Glomerular visceral epithelial cell (primary cell): ENCODE measurements around the gene SMYD3.
A peak's percentile ranks its signal among the peaks of the same experiment; 100 is the strongest.
"Not testable (repeated sequence)": the region's sequence is repeated elsewhere in the genome, so short reads cannot be mapped to it uniquely, and the experiment has no call there.

Experiments used
- DNase-seq: peaks from one replicate; pipeline ENCODE4 v3.0.0-alpha.2; 2016; ENCODE audit errors: extremely low spot score

The SMYD3 gene

DNA sequence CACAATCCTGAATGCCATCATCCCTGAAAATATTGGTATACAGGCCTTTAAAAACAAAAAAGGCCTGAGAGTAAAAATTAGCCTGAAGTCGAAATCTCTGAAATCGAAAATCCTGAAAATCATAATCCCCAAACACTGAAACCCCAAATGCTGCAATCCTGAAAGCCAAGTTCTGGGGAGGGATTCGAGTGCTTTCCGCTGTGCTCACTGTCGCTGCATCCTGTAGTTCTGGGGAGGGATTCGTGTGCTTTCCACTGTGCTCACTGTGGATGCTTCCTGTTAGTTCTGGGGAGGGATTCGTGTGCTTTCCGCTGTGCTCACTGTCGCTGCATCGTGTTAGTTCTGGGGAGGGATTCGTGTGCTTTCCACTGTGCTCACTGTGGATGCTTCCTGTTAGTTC lies 435.5 kb downstream of the SMYD3 start:
- DNase-seq = not testable (repeated sequence)

DNA sequence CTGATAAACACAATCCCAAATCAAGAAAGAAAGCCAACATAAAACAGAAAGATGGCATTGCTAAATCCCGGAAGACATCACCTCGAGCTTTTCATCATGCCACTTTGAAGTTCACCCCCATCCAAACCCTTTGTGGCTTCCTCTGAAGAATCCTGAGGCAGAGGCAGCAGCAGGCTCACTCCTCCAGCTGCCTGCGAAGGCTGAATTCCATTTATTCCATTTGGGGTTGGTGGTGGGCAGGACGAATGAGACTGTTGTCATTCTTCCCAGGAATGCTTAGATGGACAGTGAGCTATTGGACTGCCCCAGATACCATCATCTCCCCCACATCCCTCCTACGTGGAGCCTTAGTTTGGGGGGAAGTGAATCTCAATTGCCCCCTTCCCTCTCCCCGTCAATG lies 437.5 kb downstream of the SMYD3 start:
- DNase-seq = no peak

DNA sequence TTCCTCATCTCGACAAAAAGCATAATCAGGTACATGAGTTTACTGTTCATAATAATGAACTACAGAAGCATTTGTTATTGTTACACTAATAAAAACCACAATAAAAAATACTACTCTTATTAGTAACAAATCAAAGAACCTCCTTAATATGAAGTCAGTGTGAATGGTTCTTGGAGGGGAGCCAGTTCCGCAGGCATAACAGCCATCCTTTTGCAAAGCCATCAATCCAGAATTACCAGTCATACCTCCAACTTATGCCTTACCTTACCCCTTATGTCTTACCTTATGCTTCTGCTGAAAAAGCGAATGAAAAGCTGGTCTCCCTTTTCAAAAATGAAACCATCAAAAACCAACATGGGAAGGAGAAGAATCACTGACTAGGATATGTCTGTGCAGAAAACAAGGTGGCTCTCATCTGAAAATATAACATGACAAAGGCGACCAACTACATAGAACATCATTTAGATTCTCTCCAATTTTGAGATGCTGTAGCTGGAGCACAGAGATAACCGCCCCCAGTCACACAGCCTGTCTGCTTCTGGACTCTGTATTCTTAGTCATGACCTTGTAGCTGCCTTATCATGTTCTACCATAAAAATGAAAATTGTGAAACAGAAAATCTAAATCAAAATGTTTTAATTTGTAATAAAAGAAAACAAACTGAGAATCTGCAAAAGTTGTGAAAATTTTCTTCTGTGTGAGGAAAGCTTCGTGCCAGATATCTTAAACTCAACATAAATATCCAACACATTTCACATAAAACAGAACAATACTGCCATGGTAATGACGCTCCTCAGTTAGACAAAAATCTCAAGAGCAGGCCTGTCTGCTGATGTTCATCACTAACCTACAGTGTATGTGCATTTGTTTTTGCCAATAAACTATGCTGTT lies 438.2 kb downstream of the SMYD3 start:
- no peak for DNase-seq

DNA sequence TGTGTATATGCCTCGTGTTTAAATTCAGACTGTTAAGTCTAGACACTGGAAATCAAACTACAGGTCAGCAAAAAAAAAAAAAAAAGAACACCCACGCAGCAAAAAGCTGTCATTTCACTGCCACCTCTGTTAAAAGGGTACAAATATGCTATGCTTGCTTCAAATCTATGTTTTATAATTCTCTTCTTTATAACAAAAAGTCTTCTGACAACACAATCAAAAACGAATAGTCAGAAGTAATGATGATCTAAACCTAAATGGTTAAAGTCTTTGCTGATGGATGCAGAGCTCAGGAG lies 438.9 kb downstream of the SMYD3 start:
- DNase-seq = no peak

DNA sequence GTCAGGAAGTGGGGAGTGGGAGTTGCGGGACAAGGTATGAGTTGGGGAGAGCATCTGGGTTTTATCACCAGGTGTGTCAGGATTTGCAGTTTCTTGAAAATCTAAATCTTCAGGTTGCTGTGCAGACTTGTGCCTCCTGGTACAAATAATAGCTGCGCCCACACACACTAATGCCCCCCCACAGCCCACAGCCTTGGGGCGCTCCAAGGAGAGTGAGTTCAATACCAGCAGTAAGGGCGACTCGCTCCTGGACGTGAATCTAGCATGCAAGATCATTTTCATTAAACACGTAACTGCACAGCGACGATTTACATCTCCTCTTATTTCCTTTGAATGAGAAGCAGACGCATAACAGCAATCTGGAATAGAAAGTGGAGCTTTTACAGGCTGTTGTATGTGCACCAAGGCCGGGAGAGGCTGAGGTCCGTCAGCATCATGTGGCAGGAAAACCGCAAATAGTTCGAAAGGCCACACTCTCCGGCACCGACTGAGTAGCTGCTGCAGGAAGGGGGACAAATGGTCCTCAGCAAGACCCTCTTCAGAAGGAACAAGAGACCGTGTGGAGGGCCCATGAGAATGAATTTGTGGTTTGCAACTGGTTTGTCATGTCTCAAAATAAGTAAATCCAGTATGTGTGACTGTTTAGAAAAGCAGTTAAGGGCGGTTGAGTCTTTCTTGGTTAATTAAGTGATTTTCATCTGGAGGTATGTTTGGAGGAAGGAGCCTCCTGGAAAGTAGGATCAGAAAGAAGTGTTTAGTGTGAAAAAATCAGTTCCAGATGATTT lies 439.5 kb downstream of the SMYD3 start:
- no peak for DNase-seq

DNA sequence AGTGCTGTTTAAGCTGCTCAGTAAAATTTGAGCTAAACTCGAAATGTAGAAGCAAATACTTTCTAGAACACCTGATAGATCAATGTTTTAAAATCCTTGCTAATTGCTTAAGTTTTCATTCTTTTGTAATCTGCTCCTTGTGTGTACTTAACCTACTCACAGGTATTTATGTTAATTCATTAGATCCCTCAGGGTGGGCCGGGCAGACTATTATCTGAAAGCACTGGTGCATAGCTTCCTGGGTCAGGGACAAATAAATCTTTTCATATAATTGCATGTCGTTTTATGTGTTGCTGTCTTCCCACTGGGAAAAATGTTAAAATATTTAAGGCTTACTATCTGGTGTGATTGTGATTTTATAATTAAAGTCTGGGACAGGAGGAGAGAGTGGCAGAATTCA lies 440.5 kb downstream of the SMYD3 start:
- no peak for DNase-seq

DNA sequence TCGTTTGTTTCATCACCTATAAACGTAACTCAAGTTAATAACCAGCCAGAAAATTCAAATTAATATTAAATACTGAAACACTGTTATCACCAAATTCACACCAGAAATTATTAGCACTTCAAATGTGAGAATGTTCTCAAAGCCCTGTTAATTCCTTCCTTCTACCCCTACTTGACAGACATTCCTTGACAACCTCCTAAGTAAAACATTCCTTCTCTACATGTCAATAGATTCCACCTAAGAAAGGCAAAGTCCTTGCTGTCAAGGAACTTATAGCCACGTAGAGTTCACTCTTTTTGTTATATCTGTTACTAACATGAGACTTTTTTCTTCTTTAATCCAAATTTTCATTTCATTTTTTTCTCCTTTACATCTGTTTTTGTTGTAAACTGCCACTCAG lies 441.5 kb downstream of the SMYD3 start:
- DNase-seq = no peak

DNA sequence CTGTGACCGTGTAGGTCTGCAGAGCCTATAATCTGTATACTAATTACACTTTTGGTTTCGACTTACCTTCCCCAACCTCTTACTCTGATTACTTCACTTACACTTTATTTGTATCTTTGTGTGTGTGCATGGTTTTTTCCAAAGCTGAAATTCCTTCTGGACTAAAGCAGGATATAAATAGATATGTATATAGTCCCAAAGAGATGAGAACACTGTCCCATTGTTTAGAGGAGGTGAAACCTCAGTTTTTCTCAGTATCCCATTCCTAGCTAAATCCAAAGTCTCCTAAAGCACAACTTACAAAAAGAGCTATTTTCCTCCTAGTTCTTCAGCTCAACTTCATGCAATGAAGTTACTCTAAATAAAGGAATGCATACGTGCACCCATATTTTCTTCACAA lies 442.2 kb downstream of the SMYD3 start:
- DNase-seq = no peak

DNA sequence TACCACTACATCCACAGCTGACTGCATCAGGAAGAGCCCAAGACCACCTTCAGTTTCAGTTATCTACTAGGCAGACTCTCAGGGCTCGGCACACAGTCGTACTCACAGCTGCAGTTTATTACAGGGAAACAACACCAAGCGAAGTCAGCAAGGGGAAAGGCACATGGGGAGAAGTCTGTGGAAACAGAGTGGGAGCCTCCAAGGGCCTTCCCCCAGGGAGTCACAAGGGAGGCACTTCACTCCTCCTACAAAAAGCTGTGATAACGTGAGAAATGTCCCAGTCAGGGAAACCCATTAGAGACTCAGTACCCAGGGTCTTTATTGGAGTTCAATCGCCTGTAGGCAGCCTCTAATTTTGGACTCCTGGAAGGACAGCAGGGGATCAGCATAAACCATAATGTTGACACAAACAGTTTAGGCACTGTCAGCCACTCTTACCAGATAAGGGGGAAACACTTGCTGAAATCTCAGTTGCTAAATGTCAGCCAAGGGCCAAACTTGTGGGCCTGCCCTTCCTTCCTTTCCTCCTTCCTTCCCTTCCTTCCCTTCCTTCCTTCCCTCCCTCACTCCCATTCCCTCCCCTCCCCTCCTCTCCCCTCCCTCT lies 444.0 kb downstream of the SMYD3 start:
- DNase-seq = no peak

DNA sequence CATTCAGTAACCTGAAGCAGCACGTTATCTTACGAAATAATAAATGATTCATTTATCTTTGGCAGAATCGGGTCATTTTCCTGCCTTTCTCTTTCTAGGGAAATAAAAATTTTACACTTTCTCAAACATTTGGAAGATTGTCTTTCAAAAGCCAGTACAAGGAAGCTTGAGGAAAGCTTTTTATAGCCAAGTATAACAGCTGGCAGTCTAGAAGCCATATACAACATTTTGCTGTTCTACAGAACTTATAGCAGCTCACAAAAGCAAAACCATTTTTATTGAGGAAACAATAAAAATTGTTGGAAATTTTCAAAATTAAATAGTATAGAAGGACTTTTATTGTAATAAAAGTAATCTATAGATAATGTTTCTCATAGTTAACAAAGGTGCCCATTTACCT lies 448.6 kb downstream of the SMYD3 start:
- no peak for DNase-seq

DNA sequence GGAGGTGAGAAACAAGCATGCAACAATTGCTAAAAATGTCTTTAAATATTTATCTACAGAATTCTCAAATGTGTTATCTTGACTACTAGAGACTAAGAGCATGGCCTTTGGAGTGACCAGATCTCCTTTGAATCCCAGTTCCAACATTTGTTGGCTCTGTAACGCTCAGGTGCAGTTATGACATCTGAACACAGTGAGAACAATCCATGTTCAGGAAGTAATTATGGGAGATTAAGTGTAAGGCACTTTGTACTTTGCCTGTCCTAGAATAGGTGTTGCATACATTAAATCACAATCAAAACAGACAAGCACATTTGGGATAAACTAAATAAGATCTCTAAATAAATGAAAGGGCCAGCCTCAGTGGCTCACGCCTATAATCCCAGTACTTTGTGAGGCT lies 454.5 kb downstream of the SMYD3 start:
- DNase-seq = no peak

DNA sequence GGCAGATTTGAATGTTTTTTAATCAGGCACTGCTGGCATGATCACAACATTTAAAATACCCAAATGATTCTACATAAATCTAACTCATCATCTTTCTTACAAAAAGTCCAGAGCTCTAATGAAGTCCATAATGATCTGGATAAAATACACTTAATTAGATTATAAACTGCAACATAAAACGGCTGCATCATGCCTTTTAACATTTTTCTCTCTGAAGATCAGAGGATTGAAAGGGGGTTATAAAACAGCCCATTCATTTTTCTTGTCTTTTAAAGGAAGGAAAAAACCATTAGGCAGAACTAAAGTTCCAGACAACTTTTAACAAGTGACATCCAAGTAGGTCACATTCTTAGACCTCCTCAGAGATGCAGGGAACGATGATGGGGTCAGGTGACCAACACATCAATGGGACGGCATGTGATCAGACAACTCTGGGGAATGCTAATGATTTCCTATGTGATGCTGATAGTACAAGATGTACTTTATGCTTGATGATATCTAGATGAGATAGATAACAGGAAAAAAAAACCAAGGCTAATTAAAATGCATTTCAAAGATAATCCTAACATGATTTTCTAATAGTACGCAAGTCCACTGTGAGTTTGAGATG lies 455.1 kb downstream of the SMYD3 start:
- DNase-seq = no peak

DNA sequence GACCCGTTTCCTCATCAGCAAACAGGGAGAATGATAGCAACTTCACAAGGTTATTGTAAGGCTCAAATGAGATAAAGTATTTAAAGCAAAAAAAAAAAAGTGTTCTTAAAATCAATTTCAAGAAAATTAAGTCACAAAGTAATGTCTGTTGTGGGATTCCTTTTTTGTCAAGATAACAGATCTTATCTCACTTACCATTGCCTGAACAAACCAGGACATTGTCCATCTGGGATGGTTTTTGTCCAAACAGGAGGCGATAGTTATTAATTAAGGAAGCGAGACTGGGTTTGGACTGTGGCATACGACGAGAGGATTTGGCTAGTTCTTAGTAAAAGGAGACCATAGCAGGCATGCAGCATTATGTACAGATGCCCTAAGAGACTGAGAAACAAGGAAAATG lies 458.4 kb downstream of the SMYD3 start:
- no peak for DNase-seq

DNA sequence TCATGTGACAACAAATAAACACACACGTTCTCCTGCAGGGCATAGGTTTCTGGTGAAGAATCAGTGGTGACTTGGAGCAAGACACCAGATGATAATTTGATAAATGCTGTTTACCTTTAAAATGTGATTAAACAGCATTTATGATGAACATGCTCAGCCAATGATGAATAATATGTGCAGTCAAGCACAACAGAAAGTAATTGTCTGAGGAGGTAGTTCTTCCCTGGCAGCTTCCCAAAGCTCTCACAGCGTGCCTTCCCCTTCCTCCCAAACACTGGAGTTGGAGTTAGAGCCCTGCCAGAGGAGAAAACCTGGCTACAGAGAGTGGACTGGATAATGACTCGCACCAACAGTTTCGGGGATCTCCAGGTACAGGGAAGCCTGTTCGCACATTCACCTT lies 463.5 kb downstream of the SMYD3 start:
- peak; percentile 76 for DNase-seq

DNA sequence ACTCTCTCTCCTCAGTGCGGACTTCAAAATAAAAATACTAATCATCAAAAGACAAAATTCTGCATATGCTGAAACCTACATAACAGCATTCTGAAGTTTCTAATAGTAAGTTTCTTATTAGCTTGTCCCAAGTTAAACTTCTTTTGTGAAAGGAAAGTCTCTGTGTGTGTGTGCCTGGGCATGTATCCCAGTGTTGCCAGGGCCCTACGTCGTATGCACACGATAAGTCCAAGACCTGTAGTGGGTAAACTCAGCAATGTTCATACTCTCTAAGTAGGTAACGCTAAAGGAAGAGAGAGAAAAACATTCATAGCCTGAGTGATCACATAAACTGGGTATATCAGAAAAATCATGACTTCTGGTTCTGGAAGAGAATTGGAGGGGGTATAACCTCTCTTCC lies 465.7 kb downstream of the SMYD3 start:
- no peak for DNase-seq

DNA sequence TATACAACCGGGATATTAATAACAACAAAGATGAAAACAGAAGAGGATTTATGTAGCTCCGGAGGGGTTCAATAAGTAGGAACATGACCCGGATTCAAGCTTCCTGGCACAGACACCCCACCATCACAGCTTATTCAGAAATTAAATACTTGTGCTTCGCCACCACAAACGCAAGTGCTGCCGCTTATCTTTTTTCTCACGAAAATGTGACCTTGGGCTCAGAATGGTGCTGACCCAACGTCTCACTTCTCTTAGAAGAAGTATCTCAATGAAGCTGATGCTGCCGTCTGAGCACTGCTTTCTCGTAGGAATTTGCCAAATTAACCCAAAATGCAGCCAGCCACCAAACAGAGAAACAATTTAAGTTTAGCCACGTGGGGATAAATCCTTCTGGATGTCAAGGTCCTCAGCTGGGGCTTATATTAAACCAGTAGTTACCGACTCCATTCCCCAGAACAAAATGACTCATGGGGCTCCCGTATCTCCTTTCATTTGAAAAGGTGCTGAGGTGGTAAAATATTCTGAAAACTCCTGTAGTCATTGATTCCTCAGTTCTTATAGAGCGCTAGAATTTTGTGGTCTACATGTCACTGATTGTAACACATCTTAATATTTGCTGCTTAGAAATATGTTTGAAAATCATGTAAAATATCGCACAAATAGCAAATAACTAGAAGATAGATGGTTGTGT lies 466.7 kb downstream of the SMYD3 start:
- DNase-seq = no peak

DNA sequence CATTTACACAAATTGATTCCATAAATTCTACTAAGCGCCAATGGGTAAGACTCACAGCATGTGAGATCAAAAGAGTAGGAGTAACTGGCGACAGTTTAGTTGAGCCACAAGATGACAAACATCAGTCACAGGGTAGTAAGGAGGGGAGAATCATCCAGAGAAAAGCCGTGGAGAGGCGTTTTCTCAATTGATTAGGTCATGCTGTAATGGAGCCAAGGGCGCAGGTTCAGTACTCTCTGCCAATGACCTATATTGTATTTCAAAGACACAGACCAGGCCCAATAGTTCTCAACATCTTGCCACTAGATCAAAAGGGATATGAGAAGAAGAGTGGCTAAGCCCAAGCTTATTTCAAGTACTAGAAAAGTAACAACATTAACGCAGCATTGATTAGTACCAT lies 467.5 kb downstream of the SMYD3 start:
- no peak for DNase-seq

DNA sequence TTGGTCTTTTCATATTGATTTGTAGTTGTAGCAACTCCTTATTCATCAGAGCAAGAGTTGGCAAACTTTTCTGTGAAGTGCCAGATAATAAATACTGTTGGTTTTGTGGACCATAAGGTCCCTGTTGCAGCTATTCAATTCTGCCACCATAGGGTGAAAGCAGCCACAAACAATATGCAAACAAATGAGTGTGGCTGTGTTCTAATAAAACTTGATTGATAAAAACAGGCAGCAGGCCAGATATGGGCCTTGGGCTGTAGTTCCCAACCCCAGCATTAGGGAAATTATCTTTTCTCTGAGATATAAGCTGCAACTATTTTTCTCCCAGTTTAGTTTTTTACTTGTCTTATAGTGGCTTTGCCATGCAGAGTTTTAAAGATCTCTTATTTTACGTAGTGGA lies 469.2 kb downstream of the SMYD3 start:
- no peak for DNase-seq

DNA sequence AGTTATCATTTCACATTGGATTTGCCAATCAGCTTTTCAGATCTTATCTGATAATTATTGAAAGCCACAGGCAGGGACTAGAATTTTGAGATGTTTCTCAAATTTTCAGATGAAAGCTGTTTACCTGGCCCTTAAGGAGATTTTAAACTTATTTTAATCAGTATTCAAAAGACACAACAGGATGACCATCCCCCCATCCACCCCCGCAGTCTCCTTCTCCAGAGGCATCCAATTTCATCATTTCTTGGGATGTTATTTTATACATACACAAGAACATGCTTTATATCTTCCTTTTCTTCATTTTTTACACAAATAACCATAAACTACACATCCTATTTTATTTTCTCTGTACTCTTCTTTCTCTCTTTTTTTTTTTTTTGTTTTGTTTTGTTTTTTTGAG lies 470.9 kb downstream of the SMYD3 start:
- no peak for DNase-seq

DNA sequence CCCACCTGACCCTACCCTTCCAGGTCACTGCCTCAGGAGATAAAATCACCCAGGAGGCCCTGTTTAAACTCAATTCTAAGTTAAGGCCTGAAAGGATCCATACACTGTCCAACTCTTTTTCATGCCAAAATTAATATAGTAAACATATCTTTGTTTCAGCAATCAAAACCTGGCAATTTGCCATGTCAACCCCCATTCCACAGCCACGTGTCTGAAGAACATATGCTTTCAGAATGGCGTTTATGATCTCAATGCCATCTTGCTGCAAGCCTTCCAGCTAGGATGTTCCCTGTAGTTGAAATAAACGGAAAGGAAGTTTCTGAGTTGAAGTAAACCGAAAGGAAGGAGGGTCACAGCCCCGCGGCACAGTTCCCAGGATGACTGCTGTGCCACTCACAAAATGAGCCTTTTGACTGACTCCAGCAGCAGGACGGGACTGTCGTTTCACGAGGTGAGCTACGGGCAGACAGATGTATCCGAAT lies 472.0 kb downstream of the SMYD3 start:
- DNase-seq = no peak

DNA sequence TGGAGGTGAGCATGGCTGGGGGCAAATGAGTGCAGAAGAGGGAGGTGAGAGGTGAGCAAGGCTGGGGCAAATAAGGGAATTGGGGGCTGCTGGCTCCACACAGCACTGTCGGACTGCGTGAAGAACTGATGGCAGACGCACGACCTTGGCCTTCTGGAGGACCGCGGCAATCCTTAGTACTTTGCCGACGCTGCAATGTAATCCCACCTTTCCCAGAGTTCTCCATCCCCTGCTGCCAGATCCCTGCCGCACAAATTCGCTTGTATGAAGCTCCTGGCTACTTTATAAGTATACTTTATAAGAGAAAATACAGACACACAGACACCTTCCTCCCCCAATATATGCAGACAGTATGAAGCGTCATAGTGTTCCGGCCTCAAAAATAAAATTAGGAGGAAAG lies 472.4 kb downstream of the SMYD3 start:
- no peak for DNase-seq

DNA sequence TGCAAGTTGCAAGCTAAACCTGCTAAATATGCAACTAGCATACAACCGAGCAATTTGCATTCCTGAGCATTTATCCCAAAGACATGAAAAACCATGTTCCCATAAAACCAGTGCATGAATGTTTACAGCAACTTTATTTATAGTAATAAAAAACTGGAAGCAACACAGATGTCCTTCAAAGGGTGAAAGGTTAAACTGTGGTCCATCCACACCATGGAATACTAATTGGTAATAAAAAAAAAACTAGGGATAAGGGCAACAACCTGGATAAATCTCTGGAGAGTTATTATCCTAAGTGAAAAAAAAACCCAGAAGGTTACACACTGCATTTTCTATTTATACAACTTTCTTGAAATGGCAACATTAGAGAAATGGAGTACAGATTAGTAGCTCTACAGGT lies 474.1 kb downstream of the SMYD3 start:
- DNase-seq = no peak
